ENCODE data around the gene SMAP1. TPM values are rescaled to one million over a fixed set of nuclear protein-coding genes. Genes with fewer than 3 reads are reported as not detected.

SMAP1 gene
- total RNA-seq, result 21.3 and 24.9 TPM in 2 replicates

GRCh38 chr6:70667711-70668498, at the start of gene SMAP1:
Gene SMAP1, plus strand, starts transcription at chr6:70667883. Its CDS starts 141 bp downstream, at chr6:70668024.

Other genes with a start within 250 kb of the SMAP1 start
- 4.7 and 6.3 TPM in 2 replicates for gene SDHAF4, start 101.0 kb upstream of the SMAP1 start, total RNA-seq

All from placental pericyte (primary cell).